NCI-H82 treated with DMSO at 0.1 percent for 48 hours (cell line): Measurements from ENCODE around the gene HNRNPF.
"Not testable (repeated sequence)": the region's sequence is repeated elsewhere in the genome, so short reads cannot be mapped to it uniquely, and the experiment has no call there.

Source experiments
- DNase-seq: peaks from one replicate; lab custom pipeline; 2025; ENCODE audit not compliant: unreplicated experiment; lab: John Stamatoyannopoulos, UW

HNRNPF gene

DNA sequence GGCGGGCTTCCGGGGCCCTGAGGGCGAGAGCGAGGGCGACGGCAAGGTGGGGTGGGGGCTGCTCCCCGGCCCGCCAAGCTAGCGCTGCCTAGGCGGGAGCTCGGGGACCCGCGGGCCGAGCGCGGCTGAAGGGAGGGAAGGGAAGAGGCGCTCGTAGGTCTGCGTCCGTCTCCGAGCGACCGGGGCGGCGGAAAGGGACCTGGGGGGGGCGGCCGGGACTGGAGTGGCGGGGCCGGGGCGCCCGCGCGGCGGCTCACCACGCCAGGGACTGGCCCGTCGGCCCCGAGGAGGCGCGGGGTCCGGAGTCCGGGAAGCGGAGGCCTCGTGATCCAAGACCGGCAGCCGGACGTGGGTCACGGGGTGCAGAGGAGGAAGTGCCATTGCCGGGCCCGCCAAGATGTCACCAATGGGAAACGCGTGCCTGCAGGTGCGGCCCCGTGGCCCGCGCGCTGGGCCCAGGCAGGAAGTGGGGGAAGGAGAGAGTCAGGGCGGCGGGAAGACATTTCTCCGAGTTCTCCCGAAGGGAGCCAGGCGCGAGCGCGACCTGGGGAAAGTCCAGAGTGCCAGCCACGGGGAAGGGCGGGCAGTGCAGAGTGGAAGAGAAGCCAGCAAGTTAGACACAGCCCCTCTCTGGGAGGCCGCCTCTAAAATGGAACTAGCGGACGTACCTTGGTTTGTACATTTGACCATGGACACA, 11.9 kb downstream of the HNRNPF start:
- DNase-seq = peak; percentile 42

DNA sequence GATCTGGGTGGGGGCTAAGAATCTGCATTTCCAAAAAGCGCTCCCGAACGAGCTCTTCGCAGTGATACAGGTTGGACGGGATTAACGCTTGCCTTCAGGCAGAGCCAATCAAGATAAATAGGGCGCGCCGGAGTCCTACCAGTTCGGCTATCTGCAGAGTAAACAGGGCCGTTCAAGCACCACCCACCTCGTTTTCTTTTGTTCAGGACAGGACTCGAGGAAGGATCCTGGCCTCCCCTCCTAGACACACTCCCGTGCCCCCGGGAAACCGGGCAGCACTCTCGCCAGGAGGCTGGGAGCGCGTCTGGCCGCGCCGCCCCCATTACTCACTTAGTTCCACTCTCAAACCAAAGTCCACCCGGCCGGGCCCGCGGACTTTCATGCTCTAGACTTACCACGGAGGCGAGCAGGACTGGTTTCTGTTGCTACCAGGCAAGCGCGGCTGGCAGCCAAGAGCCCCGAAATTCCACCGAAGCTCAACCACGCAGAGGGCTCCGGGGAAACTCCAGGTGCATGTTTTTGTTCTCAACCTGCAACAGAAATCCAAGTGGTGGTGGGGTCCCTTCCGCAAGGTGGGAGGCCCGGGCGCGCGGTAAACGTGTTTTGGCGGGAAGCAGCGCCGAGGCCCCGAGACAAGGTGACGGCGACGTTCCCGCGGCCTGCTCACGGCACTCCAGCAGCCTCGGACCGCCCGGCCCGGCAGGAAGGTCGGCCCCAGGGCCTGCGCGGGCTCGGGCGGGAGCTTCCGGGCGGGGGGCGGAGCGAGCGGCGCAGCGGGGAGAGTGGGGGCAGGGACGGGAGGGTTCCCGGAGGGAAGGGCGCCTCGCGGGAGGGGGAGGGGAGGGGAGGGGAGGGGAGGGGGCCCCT, 12.7 kb downstream of the HNRNPF start:
- peak; percentile 36 for DNase-seq

DNA sequence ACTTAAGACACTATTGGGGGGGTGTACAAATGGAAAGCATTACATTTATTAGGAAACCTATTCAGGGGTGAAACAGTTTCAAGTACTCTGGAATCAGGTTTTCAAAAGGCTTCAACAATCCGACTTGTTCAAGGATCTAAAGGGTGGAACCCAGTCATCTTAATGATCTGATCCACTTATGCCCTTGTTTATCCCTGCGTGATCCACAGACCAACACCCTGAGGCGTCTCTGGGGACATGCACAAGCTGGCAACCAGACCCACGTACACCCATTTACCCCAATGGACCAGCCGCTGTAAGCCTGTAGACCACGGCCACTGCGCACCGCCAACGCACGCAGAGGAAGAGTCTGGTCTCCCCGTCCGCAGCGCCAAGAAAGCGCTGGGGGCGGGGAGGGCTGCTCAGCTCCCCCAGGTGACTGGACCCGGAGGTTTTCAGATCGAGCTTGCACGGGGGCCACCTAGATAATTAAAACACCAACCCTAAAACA, 13.4 kb downstream of the HNRNPF start:
- DNase-seq = peak; percentile 48

DNA sequence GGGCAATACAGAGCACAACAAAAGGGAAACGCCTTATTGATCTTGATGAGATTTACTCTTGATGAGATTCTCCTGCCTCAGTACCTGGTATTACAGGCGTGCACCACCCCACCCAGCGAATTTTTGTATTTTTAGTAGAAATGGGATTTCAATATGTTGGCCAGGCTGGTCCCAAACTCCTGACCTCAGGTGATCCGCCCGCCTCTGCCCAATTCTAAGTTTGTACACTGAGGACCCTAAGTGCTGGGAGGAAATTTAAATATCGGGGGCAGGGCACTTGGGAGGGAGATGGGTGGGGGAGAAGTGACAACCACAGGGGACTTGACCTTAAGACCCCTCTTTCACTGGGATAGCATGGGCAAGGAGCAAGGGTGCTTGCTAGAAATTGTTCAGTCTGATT, 14.1 kb downstream of the HNRNPF start:
- no peak for DNase-seq

DNA sequence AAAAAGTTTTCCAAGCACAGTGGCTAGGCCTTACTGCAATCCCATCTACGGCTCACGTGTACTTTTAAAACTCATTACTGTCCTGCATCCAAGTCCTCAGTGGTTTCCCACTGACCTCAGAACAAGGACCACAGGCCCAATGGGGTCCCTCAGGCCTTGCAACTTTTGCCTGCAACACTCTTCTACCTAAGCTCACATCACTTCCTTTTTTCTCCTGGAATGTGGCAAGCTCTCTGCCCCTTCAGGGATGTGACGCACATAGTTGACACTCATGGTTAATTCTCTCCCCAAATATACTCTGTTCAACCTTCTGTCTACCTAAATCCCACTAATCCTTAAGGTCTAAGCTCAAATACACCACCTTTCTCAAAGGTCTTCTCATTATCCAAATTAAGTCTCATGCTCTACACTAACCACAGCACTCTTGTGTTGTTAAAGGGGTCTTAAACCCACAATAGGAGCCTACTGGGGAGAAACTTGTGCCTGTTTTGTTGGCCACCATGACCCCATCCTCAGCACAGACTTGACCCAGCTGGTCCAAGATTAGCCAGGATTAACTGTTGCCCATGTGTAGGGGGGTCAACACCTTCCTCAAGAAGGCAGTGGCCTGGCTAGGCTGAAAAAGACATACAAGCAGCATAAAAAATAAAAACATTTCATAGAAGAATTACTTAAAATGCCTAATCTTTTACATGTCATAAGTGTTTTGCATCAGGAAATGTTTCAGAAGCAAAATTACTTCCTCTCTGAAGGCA, 15.2 kb downstream of the HNRNPF start:
- DNase-seq = peak; percentile 52

GRCh38 chr10:43393186-43393585, 15.8 kb downstream of the HNRNPF start:
- DNase-seq = not testable (repeated sequence)

- DNase-seq = peak; percentile 8
Measured at GRCh38 chr10:43392748-43393147, 16.2 kb downstream of the HNRNPF start.

DNA sequence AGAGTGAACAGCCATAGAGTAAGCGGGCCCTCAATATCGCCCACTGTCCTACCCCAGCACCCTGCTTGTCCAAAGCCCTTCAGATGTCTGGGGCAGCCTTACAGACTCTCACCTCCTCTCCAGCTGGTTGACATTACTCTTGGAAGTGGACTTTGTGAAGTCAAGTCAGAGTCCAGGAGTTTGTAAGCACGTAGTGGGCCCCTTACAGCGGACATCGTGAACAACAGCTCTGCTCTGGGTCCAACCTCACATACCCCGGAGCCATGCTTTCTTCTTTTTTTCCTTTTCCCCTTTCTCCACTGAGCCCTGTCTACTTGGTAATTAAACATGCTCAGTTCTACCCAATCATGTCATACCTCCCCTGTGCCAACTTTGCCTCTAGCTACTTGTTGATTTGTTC, 17.5 kb downstream of the HNRNPF start:
- no peak for DNase-seq

DNA sequence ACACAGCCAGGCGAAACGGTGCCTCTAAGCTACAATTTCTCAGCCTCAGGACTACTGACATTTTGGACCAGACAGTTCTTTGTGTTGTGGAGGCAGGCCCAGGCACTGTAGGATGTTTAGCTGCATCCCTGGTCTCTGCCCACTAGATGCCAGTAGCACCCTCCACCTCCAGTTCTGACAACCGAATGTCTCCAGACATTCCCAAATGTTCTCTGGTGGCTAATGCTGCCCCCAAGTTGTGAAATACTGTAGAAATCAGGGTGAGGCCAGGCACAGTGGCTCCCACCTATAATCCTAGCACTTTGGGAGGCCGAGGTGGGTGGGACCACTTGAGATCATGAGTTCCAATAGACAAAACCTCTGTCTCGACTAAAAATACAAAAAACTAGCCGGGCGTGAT, 18.2 kb downstream of the HNRNPF start:
- no peak for DNase-seq

- DNase-seq = no peak
Measured at GRCh38 chr10:43390333-43390732, 18.7 kb downstream of the HNRNPF start.

- DNase-seq = no peak
Measured at GRCh38 chr10:43389867-43390266, 19.1 kb downstream of the HNRNPF start.

GRCh38 chr10:43387678-43388032, 21.3 kb downstream of the HNRNPF start:
- no peak for DNase-seq

- DNase-seq = no peak
Measured at GRCh38 chr10:43386981-43387677, 21.9 kb downstream of the HNRNPF start.

DNA sequence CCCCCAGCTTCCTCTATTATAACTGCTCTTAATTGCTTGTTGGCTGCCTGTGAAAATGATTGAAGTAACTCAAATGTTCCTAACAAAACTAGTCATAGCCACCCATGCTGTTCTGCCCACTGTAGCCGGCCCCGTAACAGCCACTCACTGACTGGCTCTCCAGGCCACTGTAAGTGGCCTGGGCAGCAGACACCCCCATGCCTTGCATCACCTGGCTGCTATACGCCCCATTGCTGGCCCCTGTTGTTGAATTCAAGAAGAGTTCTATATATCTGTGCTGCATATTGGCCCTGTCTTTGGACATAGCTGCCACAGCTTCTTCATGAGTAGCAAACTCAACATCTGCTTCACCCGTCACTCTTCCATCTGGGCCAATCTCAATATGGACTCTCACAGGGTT, 22.4 kb downstream of the HNRNPF start:
- no peak for DNase-seq

DNA sequence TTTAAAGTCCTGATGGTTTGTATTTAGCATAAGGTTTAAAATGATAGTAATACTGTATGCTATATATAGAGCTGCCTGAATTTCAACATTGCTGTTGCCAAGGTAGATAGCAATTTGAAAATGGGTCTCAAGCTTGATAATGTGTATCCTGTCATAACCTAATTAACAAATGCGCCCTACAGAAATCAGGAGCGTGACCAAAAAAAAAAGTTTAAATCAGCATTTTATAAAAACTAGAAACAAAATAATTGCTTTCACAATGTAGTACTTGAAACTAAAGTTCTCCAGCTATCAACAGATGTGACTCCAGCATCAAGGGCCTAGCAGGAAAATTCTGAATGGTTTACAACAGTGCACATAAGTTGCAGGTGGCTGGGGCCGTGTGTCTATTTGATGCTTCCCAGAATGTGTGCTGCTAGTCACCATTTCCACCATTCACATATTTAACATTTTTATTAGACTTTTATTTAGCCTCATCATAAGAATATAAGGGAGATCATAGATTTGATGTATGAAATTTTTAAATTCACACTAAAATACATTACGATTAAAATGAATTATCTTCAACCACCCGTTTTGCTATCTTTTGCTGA, 23.5 kb downstream of the HNRNPF start:
- DNase-seq = no peak

DNA sequence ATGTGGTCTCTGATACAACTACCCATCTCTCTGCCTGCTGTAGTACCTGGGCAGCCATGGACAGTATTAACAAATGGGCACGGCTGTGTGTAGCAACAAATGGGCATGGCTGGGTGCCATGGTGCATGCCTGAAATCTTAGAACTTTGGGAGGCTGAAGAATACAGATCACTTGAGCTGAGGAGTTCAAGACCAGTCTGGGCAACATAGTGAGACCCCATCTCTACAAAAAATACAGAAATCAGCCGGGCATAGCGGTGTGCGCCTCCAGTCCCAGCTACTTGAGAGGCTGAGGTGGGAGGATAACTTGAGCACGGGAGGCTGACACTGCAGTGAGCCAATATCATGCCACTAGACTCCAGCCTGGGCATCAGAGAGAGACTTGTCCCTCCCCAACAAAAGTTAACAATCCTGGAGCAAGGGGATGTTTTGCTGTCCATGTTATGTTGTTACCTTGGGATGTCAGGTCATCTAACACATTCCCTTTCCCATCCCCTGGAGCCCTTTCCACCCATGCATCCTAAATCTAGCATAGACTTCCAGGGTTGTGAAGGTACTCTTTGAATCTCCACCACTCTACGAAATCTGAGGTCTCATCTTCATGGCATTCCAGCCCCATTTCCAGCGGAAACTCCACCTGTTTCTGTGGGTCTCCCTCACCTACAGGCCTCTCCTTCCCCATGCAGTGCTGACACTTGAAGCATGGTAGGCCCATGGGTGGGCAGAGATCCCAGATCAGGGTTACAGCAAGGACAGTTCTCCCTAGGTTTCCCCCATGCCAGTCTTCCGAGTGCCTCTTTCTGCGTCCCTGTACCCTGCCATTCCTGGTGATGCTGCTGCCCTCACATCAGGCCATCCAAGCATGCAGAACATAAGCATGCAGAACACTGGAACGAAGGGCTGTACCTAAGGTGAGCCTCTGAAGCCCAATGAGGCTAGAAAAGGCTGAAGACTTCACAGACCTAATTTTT, 24.4 kb downstream of the HNRNPF start:
- no peak for DNase-seq

DNA sequence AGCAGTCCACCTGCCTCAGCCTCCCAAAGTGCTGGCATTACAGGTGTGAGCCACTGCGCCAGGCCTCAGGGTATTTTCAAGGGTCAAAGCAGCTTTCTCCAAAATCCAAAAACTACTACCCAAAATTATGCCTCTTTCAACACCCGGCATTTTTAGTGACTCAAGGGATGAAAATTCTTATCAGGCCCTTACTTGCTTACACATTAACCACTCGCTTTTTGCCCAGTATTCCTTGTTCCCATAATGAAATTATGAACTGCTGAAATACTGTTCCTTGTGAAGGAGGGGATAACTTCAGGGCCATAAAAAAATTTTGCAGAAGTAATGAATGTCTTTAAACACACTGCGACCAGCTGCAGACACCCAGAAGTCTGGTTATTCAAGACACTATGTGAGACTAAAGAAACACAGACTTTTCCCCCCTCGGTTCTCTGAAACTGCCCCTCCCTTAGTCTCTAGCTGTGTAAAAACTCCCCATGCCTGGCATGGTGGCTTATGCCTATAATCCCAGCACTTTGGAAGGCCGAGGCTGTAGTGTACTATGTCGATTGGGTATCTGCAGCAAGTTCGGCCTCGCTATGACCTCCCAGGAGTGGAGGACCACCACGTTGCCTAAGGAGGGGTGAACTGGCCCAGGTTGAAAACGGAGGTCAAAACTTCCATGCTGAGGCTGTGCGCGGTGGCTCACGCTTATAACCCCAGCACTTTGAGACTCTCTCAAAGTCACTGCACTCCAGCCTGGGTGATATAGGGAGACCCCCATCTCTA, 25.6 kb downstream of the HNRNPF start:
- DNase-seq = no peak

DNA sequence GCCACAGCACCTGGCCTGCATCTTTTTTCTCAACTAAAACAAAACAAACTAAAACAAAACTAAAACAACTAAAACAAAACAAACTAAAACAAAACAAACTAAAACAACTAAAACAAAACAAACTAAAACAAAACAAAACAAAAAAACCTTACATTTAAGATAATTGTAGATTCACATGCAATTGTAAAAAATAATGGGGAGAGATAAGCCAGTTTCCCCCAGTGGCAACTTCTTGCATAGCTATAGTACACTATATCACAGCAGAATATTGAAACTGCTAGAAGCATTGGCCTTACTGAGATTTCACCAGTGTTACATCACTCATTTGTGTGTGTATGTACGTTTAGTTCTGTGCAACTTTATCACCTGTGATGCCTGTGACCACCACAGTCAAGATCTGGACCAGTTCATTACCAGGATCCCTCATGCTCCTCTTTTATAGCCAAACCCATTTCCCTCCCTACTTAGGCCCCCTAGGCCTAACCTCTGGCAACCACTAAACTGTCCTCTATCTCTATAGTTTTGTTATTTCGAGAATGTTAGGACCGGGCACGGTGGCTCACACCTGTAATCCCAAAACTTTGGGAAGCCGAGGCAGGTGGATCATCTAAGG, 28.3 kb downstream of the HNRNPF start:
- DNase-seq = no peak
